HG03025 (cell line): ENCODE measurements around the gene TRIM51G.
"Not testable (repeated sequence)": the region's sequence is repeated elsewhere in the genome, so short reads cannot be mapped to it uniquely, and the experiment has no call there.

Source experiments
- ATAC-seq: cut with Tn5 transposase; IDR thresholded peaks from one replicate; pipeline ENCODE4 v1.9.1; 2021; ENCODE audit warnings: mild to moderate bottlenecking, moderate library complexity; ENCODE audit not compliant: unreplicated experiment, low FRiP score

Gene TRIM51G, protein sequence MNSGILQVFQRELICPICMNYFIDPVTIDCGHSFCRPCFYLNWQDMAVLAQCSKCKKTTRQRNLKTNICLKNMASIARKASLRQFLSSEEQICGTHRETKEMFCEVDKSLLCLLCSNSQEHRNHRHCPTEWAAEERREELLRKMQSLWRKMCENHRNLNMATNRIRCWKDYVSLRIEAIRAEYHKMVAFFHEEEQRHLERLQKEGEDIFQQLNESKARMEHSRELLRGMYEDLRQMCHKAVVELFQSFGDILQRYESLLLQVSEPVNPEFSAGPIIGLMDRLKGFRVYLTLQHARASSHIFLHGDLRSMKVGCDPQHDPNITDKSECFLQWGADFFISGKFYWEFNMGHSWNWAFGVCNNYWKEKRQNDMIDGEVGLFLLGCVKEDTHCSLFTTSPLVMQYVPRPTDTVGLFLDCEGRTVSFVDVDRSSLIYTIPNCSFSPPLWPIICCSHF

GRCh38 chr11:48983785-48984184 is at the start of gene TRIM51G:
Gene TRIM51G (minus strand): TSS chr11:48983885. CDS start chr11:48981695, 2,190 bp downstream.
- not testable (repeated sequence) for ATAC-seq

DNA sequence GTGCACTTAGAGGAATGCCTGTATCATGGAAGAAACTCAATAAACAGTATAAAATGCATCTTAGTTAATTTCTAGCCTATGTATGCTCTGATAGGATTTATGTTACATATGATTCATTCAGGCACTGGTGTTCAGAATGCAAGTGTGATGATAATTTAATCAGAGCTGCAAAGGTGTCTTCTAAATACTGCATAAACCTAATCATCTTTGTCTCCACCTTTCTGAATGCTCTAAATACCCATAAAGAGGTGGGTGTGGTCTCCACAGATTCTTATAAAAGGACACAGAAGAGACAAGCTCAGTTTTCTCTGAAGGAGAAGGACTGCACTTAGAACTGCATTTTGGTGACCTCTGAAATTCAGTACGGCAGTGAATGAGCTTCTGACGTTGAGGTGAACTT is 44.8 kb upstream of the TRIM51G start, which contains the start of gene TRIM49B:
TSS of gene TRIM49B (plus strand) at position 301 of the 400 bp plus-strand sequence. CDS start 2,777 bp downstream, outside the sequence.
- ATAC-seq, result not testable (repeated sequence)

GRCh38 chr11:48968592-48968991 is 15.1 kb downstream of the TRIM51G start:
- ATAC-seq, result not testable (repeated sequence)

DNA sequence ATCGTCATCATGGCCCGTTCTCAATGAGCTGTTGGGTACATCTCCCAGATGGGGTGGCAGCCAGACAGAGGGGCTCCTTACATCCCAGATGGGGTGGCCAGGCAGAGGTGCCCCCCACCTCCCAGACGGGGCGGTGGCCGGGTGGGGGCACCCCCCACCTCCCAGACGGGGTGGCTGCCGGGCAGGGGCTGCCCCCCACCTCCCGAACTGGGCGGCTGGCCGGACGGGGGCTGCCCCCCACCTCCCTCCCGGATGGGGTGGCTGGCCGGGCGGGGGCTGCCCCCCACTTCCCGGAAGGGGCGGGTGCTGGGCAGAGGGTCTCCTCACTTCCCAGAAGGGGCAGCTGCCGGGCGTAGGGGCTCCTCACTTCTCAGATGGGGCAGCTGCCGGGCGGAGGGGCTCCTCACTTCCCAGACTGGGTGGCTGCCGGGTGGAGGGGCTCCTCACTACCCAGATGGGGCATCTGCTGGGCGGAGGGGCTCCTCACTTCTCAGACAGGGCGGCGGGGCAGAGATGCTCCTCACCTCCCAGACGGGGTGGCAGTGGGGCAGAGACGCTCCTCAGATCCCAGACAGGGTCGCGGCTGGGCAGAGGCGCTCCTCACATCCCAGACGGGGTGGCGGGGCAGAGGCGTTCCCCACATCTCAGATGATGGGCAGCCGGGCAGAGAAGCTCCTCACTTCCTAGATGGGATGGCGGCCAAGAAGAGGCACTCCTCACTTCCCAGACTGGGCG is 28.2 kb downstream of the TRIM51G start:
- not testable (repeated sequence) for ATAC-seq

- ATAC-seq, result not testable (repeated sequence)
Measured at GRCh38 chr11:48945796-48946195, 37.9 kb downstream of the TRIM51G start.
